SIG-M5 (cell line): ENCODE measurements around the gene GRIN3B.
A peak's percentile ranks its signal among the peaks of the same experiment; 100 is the strongest.
"Not testable (repeated sequence)": the region's sequence is repeated elsewhere in the genome, so short reads cannot be mapped to it uniquely, and the experiment has no call there.

Source experiments
- DNase-seq: peaks from one replicate; lab custom pipeline; 2025; lab: John Stamatoyannopoulos, UW

The GRIN3B gene

DNA sequence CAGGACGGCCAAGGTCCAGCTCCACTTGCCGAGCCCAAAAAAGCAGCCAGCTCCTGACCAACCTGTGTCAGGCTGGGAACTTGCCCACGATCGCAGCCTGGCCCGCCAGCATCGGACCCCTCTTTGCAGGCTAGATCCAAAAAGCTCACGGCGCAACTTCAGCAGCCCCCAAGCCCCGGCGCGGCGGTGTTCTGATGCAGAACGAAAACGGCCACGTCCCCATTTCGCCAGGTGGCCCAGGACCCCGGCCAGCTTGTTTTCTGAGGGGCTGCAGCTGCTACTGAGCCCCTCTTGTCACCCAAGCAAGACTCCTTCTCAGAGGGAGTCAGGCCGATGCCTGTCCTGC, 19.4 kb downstream of the GRIN3B start:
- no peak for DNase-seq

DNA sequence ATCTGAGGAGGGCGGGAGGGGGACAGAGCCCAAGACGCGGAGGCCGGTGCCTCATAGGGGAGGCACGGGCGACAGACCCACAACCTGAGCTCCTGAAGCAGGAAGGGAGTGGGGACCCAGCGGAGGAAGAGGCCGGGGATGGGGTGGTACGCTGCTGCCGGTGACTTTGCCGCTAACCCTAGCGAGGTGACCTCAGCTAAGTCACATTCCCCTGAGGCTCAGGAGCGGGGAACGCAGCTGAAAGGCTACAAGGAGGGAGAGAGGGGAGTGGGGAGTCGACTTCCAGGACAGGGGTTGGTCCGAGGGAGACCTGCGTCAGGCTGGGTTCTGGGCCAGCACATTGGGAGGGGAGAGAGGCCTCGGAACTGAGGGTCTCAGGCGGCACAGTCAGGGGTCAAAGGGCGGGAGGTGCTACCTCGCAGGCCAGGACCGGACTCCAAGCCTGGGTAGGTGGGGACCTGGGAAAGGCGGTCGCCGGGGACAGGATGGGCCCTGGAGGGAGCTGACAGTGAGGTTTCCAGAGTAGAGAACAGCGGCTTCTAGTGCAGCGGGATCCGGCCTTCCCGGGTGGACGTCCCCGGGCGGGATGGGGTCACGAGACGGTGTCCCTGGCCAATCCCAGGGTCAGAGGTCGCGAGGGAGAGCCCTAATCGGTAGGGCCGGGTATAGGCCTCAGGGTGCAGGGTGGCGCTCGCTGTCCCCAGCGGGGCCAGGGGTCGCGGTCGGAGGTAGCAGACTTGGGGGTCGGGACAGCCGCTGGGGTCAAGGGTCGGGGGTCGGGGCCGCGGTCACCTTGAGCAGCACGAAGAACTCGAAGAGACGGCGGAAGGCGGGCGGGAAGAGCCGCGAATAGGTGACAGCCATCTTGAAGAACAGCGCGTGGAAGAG, 20.0 kb downstream of the GRIN3B start:
- no peak for DNase-seq

DNA sequence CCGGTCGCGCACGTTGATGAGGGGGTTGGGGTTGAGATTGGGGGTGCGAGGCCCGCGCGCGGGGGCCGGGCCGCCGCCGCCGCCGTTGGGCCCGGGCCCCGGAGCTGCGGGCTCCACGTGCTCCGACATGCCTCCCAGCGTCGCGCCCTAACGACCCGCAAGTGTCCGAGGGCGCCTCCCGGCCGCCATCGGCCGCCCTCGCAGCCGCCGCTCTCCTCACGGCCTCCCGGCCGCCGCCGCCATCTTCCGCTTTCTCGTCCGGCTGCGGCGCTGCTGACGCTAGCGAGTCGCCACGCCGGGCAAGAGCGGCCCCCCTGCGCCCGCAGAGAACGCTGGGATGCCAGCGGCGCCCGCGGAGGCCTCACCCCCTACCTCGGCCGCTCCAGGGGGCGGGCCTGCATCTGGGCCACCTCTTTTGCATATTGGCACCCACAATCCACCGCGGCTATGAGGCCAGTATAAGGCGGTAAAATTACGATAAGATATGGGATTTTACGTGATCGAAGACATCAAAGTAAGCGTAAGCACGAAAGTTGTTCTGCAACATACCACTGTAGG, 20.7 kb downstream of the GRIN3B start, which contains the start of gene TMEM259:
TSS of gene TMEM259 (minus strand) at position 256 of the 558 bp plus-strand sequence. CDS start at position 129, 127 bp downstream.
- DNase-seq, result peak; percentile 51

DNA sequence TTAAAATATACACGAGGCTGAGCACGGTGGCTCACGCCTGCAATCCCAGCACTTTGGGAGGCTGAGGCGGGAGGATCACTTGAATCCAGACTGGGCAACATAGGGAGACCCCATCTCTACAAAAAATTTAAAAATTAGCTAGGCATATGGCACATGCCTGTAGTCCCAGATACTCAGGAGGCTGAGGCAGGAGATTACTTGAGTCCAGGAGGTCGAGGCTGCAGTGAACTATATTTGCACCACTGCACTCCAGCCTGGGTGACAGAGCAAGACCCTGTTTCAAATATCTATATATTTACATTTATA, 23.6 kb downstream of the GRIN3B start:
- DNase-seq, result not testable (repeated sequence)

DNA sequence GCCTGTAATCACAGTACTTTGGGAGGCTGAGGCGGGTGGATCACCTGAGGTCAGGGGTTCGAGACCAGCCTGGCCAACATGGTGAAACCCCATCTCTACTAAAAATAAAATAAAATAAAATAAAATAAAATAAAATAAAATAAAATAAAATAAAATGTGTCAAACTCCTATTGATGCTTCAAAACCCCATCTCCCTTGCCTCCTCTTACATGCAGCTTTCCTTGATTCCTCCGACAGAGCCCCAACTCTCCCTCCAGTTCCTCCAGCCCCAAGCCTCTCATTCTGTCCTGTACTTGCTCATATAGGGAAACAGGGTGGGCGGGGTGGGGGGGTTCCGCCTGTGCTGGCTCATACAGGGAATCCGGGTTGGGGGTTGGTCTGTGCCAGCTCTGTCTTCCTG, 24.9 kb downstream of the GRIN3B start:
- not testable (repeated sequence) for DNase-seq

DNA sequence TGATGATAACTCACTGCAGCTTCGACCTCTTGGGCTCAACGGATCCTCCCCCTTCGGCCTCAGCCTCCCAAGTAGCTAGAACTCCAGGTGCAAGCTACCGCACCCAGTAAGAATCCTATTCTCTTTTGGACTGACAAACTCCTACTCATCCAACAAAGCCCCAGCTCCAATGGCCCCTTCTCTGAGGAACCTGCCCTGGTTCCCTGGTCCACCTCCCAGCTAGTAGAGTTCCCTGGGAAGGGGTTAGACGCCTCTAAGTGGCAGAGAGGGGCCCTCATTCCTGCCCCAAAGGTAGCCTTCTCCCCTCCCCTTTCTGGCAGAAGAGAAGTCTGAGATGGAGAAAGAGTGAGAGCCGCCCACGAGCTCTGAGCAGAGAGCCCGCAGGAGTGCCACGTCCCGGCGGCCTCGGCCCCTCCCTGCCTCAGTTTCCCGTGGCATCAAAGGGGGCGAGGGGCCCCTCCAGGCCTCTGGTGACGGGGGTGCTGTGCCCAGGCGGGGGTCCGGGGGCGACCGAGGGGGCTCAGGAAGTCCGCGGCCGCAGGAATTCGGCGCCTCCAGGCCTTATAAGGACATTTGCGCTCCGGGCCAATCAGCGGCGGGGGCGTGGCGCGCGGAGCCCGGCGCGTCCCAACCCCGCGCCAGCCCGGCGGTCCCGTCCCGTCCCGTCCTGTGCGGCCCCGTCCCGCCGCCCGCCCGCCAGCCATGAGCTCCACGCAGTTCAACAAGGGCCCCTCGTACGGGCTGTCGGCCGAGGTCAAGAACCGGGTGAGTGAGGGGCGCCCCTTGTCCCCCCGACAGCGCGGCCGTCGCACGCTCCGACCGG, 26.0 kb downstream of the GRIN3B start, which contains the start of gene CNN2:
TSS of gene CNN2 (plus strand) at position 649 of the 823 bp plus-strand sequence. CDS start at position 703, 54 bp downstream.
- no peak for DNase-seq

DNA sequence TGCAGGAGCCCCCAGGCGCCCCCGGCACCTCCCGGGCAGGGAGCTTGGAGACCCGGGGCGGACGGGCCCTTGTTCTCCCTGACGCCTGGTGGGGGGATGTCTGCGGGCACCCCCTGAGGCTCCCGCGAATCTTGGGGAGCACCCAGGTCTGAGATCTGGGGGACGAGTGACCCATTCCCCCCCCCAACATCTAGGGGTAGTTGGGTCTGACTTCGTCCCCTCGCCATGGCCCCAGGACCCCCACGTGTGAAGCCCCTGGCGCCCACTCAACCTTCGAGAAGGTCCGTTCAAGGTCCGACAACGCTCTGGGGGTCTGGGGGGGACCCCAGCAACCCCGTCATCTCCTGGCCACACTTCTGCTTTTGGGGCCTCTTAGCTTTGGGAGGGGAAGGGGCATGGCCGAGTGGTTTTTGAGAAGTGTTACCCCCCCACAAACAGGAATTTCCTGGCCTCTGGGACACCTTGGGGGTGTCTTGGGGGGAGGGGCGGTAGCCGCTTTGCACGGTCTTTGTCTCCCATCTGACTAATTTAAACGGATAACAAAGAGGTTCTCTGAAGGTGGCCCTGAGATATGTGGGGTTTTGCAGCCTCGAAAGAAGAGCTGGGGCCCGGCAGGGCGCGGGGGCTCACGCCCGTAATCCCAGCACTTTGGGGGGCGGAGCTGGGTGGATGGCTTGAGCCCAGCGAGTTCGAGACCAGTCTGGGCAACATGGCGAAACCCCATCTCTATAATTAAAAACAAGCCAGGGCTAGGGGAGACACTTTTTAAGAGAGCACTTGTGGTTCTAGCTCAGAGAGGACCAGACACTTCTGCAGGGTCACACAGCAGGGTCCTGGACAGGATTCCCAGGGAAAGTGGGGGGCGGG, 26.8 kb downstream of the GRIN3B start:
- no peak for DNase-seq

DNA sequence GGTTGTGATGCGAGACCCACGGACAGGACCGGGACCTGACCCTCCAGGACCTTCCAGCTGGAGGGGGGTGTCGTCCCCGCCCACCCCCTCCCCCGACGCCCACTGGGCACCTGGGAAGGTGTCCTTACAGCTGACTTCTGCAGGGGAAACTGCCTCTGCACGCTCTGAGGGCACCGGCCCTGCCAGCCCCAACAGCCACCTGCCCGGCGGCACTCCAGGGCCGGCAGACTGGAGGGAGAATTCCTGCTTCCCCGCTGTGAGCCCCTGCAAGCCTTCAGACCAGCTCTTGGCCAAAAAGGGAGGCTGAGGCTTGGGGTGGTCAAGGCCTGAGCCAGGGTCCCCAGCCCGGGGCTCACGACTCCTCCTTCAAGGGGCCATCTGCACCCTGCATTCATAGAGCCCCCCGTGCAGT, 27.4 kb downstream of the GRIN3B start:
- DNase-seq, result no peak

DNA sequence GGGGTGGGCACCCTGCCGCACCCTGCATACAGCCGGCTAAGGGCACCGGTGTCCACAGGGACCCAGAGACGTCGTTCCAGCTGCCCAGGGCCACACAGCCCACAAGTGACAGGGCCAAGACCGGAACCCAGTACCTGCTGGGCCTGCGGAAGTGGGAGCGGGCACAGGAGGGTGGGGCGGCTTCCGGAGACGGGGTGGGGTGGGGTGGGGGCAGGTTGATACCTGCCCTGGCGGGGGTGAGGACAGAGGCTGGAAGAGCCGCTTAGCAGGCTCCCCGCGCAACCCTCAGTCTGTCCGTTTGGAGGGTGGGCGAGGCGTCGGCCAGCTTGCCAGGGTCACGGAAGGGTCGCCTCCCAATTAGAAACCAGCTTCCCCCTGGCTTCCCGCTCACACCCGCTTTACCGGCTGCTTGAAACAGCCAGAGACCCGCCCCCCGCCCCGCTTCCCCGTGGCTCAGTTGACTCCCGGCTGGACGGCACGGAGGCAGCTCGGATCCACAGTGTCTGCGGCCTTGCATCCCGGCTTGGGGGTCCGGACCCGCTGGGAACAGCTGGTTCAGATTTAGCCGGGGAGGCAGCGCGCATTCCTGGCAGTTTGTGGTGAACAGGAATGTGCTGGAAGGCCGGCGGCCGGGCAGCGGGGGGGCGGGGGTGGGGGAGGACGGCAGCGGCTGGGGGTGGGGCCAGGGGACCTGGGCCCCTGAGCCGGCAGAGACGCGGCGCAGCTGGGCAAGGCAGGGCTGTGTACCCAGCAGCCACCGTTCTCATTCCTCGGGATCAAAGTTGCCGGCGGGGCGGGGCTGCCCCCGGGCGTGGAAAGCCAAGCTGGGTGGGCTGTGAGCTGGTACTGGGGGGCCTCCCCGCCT, 28.1 kb downstream of the GRIN3B start:
- no peak for DNase-seq

DNA sequence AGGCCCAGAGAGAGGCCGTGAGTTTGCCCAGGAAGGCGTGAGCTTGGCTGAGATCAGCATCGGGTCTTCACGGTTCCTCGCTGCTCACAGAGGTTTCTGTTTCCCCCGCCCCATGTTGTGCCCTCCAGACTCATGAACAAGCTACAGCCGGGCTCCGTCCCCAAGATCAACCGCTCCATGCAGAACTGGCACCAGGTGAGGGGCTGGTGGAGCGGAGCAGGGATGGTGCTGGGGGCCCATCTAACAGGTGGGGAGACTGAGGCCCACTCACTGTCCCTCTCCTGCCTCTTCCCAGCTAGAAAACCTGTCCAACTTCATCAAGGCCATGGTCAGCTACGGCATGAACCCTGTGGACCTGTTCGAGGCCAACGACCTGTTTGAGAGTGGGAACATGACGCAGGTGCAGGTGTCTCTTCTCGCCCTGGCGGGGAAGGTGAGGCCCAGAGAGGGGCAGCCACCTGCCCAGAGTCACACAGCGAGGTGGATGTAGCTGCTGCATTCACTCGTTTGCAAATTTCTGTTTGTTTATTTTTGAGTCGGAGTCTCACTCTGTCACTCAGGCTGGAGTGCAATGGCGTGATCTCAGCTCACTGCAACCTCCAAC, 32.1 kb downstream of the GRIN3B start:
- DNase-seq, result no peak

DNA sequence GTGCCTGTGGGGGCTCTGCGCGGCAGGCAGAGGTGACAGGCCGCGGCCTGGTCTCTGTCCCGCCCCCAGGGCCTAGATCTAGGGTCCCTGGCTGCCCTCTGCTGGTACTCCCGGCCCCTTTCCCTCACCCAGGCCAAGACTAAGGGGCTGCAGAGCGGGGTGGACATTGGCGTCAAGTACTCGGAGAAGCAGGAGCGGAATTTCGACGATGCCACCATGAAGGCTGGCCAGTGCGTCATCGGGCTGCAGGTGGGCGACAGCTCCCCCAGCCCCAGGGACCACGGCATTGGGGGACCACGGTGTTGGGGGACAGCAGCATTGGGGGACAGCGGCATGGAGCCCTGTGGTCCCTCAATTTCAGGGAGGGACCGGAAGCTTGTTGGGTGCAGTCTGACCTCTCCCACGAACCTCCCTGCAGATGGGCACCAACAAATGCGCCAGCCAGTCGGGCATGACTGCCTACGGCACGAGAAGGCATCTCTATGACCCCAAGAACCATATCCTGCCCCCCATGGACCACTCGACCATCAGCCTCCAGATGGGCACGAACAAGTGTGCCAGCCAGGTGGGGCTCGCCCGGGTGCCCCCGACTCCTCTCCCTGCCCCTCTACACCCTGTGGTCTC, 35.9 kb downstream of the GRIN3B start:
- DNase-seq, result no peak

DNA sequence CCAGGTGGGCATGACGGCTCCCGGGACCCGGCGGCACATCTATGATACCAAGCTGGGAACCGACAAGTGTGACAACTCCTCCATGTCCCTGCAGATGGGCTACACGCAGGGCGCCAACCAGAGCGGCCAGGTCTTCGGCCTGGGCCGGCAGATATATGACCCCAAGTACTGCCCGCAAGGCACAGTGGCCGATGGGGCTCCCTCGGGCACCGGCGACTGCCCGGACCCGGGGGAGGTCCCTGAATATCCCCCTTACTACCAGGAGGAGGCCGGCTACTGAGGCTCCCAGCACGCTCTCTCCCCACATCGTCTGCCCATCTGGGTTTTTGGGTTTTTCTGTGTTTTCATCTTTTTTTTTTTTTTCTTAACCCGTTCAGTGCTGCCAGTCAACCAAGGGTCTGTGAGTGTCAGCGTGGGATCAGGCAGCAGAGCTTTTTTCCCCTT, 37.4 kb downstream of the GRIN3B start:
- DNase-seq, result no peak

DNA sequence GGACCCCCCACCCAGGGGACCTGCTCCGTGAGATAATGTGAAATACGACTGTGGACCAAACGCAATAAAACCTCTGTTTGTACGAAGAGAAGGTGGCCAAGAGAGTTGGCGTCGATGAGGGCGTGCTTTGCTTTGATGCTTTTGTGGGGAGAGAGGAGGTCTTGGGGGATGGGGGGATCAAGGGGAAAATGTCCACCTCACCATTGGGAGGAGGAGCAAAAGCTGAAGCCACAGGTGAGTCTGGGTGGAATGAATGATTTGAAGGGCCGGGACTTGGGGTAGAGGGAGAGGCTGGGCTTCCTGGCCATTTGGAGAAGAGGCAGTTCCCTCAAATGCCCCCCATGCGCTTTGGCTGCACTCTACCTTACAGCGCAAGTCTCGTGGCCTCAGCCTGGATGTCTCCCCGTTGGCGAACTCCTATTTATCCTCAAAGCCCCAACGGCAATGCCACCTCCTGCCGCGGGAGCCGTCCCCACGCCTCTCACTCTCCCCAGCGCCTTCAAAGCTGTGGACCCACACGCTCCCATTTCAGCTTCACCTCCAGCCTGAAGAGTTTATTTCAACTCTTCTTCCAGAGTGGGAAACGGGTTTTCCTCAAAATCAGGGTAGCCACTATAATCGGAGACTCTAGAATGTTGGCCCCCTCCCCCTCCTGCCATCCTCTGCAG, 38.9 kb downstream of the GRIN3B start:
- no peak for DNase-seq

DNA sequence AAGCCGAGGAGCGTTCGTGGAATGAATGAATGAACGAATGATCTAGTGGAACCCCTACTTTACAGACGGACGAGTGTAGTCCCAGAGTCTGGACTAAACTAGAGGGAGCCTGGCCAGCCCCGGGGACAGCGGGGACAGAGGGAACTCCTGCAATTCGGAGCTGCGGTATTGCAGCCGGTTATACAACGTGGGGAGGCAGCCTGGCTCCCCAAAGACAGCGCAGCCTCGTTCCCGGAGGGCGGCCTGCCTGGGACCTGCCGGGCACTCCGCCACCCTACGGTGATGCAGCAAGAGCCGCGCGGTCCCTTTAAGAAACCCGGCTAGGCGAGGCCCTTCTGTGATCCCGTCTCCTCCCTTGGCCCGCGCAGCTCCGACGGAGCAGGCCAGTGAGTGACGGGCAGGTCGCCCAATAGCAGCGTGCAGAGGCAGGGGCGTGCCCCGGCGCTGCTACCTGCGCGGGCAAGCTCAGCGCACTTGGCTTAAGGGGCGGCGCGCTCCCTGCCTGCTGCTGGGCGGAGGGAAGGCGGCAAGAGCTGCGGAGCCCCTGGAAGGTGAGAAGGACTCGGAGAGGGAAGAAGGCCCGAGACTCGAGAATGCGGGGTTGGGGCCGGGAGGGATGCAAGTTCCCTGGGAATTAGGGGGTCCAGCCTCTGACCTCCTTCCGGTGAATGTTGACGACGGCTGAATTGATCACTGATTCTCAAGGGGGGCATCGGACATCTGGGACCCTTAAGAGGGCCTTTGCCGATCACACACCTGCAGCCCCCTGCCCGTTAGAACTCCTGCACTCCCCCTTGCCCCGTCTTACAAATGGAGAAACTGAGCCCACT, 39.6 kb downstream of the GRIN3B start, which contains the start of gene ABCA7:
TSS of gene ABCA7 (plus strand) at position 462 of the 830 bp plus-strand sequence. CDS start 1,255 bp downstream, outside the sequence.
- peak; percentile 66 for DNase-seq

DNA sequence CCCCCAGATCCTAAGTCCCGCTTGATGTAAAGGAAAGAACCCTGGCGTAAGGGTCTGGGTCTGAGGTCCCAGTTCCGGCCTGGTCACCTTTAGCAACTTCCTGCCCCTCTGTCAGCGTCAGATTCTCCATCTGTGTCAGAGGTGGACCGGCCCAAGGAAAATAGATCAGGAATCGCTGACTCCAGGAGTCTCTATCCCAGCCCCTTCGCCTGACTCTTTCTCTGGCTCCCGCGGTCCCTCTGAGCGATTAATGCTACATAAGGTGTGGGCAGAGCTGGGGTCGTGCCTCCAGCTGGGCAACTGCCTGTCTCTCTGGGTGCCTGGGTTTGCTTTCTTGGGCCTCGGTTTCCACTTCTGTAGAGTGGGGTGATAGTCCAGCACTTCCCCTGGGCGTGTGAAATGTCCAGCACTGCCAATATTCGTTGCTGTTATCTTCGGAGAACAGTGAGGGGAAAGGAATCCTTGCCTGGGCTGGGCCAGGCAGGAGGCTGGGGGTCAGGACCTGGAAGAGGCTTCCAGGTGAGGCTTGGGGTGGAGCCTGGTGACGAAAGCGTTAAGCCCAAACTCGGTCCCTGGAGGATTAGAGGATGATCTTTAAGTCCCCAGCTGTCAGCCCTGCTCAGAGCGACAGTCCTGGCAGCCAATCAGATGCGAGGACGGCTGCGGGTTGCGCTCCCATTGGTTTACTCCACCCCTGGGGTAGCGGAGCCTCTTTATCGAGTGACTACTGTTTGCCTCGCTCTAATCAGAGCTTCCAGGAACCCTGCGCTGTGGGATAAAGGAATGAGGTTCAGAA, 40.5 kb downstream of the GRIN3B start:
- no peak for DNase-seq

DNA sequence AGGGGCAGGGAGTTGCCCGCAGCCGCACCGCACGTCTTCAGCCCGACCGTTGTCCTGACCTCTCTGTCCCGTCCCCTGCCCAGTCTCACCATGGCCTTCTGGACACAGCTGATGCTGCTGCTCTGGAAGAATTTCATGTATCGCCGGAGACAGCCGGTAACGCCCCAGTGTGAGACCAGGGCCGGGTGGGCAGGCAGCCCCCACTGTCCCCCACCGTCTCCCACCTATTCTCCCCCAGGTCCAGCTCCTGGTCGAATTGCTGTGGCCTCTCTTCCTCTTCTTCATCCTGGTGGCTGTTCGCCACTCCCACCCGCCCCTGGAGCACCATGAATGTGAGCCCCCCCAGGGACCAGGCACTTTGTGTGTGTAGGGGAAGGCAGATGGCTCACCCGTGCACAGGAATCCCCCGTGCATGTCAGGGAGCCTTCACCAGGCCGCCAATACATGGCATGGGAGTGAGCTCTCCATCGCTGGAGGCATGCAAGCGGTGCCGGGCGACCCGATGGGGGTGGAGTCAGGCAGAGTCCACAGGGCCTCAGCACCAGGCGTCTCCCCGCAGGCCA, 41.1 kb downstream of the GRIN3B start:
- no peak for DNase-seq
